NT2/D1 (cell line): ENCODE measurements around the gene CRTAC1.

Experiments
- YY1 ChIP-seq: IDR thresholded peaks from 2 replicates; pipeline ENCODE4 v1.6.1; 2011; ENCODE audit not compliant: insufficient read length, insufficient read depth
- ZNF274 ChIP-seq: IDR thresholded peaks from 2 replicates; pipeline ENCODE4 v1.6.1; 2011; ENCODE audit warnings: mild to moderate bottlenecking, low read depth, low read length

GRCh38 chr10:98006266-98006665, 24.2 kb downstream of the CRTAC1 start:
- no peak for TF ChIP-seq YY1
- TF ChIP-seq ZNF274, result no peak
